Panc1 (cell line): ENCODE data around the gene HINFP.

ENCODE experiments used
- CTCF ChIP-seq: fragments of 450-650 bp; IDR thresholded peaks from 2 replicates; pipeline ENCODE4 v1.5.1; 2017; ENCODE audit warnings: mild to moderate bottlenecking
- POLR2AphosphoS5 ChIP-seq: IDR thresholded peaks from 2 replicates; pipeline ENCODE4 v1.6.1; 2012; ENCODE audit warnings: mild to moderate bottlenecking, low read depth, low read length, moderate library complexity

DNA sequence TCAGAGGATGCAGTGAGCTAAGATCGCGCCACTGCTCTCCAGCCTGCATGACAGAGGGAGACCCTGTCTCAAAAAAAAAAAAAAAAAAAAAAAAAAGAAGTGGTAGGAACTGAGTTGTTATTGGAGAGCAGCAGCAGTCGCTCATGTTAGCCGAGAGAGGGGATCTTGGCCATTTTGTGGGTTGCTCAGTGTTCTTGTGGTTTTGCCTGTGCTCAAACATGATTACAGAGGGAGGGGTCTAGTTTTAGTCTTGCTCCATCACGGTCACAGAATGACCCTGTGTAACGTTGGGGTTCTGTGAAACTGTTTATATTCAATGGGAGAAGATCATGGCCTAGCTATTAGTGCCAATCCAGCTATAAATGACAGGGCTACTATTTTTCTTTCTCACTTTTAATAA lies 21.7 kb upstream of the HINFP start:
- TF ChIP-seq POLR2AphosphoS5 (no peak), CTCF (no peak)
